Measurements from ENCODE around the gene LYPD6B.

DNA sequence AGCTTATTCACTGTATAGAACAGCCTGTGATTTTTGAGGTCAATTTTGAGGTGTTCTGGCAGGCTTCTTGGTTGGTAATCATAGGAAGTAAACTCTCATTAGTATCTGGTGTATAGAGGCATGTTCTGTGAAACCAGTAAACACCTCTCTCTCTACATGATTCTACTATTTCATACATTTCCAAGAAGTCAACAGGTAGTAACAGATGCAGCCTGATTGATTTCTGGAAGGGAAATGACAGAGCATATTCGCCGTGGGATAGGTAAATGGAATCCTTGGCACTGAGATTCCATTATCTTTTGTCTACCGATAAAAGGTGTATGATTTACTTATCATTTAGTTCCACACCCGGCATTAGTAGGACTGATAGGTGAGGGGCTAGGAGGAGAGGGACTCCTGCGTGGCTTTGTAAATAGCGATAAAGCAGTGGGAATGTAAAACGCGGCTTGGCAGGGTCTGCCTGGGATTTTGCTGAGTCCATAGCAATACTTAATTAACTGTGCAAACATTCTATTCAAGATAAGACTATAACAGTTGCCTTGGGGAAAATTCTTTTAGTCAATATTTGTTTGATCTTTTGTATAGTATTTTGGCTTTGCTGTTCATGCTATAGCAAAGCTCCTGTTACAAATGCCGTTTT lies 32.3 kb downstream of the LYPD6B start:
- TF ChIP-seq, protein P1, sequence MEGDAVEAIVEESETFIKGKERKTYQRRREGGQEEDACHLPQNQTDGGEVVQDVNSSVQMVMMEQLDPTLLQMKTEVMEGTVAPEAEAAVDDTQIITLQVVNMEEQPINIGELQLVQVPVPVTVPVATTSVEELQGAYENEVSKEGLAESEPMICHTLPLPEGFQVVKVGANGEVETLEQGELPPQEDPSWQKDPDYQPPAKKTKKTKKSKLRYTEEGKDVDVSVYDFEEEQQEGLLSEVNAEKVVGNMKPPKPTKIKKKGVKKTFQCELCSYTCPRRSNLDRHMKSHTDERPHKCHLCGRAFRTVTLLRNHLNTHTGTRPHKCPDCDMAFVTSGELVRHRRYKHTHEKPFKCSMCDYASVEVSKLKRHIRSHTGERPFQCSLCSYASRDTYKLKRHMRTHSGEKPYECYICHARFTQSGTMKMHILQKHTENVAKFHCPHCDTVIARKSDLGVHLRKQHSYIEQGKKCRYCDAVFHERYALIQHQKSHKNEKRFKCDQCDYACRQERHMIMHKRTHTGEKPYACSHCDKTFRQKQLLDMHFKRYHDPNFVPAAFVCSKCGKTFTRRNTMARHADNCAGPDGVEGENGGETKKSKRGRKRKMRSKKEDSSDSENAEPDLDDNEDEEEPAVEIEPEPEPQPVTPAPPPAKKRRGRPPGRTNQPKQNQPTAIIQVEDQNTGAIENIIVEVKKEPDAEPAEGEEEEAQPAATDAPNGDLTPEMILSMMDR (IDR thresholded peaks at IDR 0.05 in 8 of 11, conservative IDR thresholded peaks at IDR 0.05 in 3 of 11), result no peak
- no peak for TF ChIP-seq POLR2AphosphoS5 (IDR thresholded peaks at IDR 0.05)
- no peak for TF ChIP-seq POLR2A (IDR thresholded peaks at IDR 0.05)

Data from spleen (tissue), 7 donors.